NCI-H510A (cell line): ENCODE measurements around the gene PRMT3.
"Not testable (repeated sequence)": the region's sequence is repeated elsewhere in the genome, so short reads cannot be mapped to it uniquely, and the experiment has no call there.

Source experiments
- DNase-seq: peaks from one replicate; lab custom pipeline; 2025; lab: John Stamatoyannopoulos, UW

The PRMT3 gene

GRCh38 chr11:20518323-20518834, 130.9 kb downstream of the PRMT3 start:
- no peak for DNase-seq

GRCh38 chr11:20522536-20522935, 135.0 kb downstream of the PRMT3 start:
- DNase-seq, result no peak

GRCh38 chr11:20529757-20530156, 142.2 kb downstream of the PRMT3 start:
- DNase-seq, result no peak

GRCh38 chr11:20530942-20531703, 143.6 kb downstream of the PRMT3 start:
- no peak for DNase-seq

- DNase-seq, result no peak
These were observed 147.9 kb downstream of the PRMT3 start for GRCh38 chr11:20535271-20535881.

GRCh38 chr11:20536365-20536764, 148.8 kb downstream of the PRMT3 start:
- DNase-seq, result no peak

- no peak for DNase-seq
These were observed 149.3 kb downstream of the PRMT3 start for GRCh38 chr11:20536784-20537183.

GRCh38 chr11:20541503-20541902, 154.0 kb downstream of the PRMT3 start:
- DNase-seq, result no peak

GRCh38 chr11:20544603-20545237, 157.2 kb downstream of the PRMT3 start:
- DNase-seq, result no peak

- no peak for DNase-seq
These were observed 159.9 kb downstream of the PRMT3 start for GRCh38 chr11:20547411-20547810.

GRCh38 chr11:20551096-20551495, 163.6 kb downstream of the PRMT3 start:
- no peak for DNase-seq

- no peak for DNase-seq
These were observed 168.3 kb downstream of the PRMT3 start for GRCh38 chr11:20555783-20556182.

- not testable (repeated sequence) for DNase-seq
These were observed 168.9 kb downstream of the PRMT3 start for GRCh38 chr11:20556396-20556795.

- no peak for DNase-seq
These were observed 171.2 kb downstream of the PRMT3 start for GRCh38 chr11:20558741-20559140.
